Stimulated activated CD4-positive, alpha-beta T cell treated with anti-CD3 and anti-CD28 coated beads, Interleukin-2, amount 100 ng/mL, for 48 hours (primary cell): ENCODE measurements around the gene C16orf95.
"Not testable (repeated sequence)": the region's sequence is repeated elsewhere in the genome, so short reads cannot be mapped to it uniquely, and the experiment has no call there.

Experiments
- DNase-seq, 2 donors: peaks; one replicate each; pipeline ENCODE4 v3.0.0-alpha.2; 2020

C16orf95 gene, protein sequence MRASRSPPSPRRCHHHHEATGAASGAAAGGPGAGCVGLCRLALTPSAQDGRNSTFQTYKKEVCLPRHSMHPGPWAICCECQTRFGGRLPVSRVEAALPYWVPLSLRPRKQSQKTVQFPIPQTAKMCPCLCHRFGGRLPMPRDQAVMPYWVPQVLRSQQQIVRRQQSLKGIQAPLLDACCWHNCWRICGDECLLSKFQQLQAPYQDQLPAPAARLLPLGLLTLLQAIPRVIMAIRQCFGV

DNA sequence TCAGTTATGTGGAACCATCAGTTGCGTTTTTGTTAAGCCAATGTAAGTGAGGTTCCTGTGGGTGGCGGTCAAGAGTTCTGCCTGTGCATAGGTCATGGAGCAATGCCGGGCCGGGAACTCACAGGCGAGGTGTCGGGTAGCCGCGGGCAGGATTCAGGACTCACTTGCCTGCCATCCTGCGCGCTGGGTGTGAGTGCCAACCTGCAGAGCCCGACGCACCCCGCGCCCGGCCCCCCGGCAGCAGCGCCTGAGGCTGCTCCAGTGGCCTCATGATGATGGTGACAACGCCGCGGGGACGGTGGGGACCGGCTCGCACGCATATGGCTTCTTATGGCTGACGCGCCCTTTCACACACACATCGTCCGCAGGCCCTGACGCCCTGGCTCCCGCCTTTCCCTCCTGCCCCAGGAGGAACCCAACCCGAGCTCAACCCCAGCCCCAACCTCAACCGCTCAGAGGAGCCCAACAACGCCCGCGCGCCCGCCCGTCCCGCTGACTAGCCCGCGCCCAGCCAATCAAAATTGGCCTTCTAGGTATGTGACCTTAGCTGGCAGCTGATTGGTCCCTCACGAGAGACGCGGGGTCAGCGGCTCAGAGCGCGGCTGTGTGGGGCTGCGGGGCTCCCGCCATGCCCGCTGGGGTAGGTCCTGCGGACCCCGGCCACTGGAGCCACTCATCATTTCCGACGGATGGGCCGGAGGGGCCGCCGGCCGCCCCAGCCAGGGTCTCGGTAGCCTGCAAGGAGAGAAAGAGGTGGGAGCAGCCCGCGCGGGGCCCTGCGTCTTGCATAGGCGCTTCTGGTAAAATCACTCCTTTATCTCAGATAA, at the start of gene C16orf95:
Gene C16orf95, minus strand, starts transcription at position 470 of the 827 bp plus-strand sequence. Its CDS starts 150 bp downstream, at position 320.
- peak; percentile 97 to 99 for DNase-seq

DNA sequence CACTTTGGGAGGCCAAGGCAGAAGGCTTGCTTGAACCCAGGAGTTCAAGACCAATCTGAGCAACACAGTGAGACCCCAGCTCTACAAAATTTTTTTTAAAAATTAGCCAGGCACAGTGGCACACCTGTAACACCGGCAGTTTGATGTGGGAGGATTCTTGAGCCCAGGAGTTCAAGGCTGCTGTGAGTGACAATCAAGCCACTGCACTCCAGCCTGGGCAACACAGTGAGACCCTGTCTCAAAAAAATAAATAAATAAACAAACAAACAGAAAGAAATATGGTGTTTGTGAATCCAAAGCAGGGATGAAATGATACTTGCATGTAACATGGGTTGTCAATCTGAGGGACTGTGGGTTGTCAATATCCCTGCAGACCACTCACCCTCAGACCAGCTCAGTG, 49.7 kb upstream of the C16orf95 start:
- no peak for DNase-seq

DNA sequence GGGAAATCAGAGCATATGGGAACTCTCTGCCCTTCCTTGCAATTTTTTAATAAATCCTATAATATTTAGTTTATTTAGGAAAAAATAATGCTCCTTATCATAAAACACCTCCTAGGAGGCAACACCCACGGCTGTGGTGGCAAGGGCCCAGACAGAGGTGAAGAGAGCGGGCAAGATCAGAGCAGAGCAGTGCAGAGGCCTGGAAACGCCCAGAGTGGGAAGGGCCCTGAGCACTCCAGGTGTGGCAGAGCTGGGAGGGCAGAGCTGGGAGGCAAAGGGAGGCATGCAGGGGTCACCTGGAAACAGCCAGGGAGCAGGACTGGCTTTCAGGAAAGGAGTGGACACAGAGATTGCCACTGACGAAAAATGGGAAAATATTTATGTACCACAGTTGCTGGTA, 49.1 kb upstream of the C16orf95 start:
- DNase-seq, result no peak

DNA sequence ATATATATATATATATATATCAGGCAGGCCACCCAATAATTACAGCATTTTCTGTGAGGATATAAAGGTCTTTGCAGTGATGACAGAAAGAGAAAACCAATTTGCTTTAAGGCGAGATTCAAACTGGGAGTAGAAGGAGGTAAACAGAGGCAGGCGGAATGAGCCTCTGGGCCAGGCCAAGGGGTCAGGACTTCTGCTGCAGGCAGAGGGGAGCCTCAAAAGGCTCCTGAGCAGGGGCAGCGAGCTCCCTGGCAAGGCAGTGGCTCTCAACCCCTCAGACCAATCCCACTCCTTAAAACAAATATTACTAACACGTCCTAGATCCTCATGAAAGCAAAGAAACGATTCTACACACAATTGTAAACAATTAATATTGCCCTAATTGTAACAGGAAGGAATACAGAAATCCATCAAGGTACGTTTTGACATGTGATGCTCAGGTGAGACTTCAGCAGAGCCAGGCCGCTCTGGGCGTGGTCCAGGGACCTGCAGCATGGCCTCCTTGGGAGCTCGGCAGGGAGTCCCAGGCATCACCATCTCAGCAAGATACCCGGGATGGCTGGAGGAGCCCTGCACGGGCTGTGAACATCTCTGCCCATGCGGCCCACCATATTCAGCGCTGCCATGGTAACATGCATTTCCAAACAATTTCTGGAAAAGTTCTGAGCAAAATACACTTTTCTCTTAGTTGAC, 48.0 kb upstream of the C16orf95 start:
- DNase-seq, result no peak

DNA sequence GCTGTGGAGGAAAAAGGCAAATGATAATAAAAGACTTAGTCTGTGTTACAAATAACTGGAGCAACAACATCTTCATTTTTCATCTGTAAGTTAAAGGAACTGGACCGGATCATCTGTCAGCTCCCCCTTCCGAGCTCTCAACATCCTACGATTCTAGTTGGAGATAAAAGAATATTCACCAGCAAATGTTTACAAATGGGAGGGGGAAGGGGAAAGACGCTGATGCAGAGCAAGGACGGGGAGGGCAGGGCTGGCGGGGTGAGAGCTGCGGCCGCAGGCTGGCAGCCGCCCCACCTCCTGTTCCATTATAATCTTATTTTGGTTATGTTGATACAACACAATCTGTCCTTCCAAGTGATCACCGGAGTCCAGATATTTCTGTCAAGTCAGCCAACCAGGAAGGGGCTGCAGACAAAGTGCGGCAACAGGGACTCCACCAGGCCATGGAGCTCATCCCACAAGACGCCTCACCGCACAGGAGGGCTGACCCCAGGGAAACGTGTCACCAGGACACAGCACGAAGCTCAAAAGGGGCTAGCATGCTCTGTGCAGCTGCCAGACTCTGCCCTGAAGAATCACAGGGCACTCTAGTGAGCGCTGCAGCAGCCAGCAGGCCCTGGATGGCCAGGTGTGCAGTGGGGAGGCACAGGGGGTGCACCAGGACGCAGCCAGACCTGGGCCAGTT, 46.7 kb upstream of the C16orf95 start:
- DNase-seq, result no peak

DNA sequence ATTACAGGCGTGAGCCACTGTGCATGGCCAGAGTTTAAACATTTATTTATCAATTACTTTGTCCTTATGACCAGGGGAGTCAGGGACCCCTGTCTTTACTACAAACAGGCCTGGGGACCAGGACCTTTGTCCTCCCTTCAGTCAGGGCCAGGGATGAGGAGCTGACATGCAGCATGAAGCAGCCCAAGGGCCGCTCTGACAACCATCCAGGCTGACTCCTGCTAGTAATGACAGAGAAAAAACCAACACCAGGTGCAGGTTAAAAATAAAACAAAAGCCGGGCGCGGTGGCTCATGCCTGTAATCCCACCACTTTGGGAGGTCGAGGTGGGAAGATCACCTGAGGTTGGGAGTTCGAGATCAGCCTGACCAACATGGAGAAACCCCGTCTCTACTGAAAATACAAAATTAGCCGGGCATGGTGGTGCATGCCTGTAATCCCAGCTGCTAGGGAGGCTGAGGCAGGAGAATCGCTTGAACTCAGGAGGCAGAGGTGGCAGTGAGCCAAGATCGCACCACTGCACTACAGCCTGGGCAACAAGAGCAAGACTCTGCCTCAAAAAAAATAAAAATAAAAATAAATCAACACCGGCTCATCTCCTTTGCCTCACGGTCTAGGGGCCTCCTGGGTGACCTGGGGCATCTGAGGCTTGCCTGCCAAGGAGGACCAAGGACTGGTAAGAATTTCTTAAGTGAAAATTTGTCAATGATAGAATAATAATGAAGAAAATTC, 45.8 kb upstream of the C16orf95 start:
- DNase-seq, result not testable (repeated sequence)

DNA sequence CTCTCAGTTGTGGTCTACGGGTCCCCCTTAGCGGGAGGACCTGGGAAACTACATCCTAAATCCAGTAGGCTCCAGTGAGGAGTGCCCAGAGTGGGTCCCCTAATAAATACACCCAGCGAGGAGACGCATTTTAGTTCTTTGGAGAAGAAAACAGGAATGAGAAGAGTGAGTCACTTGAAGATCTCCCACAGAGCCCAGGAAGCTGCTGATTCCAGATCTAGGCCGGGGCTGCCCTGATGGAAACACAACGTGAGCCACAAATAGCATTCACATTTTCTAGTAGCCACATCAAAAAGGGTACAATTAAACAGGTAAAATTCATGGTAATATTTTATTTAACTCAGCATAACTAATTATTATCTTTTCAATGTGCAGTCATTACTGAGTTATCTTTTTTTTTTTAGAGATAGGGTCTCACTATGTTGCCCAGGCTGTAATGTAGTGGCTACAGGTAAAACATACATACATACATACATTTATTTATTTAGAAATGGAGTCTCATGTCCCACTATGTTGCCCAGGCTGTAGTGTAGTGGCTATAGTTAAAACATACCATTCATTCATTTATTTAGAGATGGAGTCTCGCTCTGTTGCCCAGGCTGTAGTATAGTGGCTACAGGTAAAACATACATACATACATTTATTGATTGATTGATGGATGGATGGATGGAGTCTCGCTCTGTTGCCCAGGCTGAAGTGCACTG, 44.9 kb upstream of the C16orf95 start:
- no peak for DNase-seq

DNA sequence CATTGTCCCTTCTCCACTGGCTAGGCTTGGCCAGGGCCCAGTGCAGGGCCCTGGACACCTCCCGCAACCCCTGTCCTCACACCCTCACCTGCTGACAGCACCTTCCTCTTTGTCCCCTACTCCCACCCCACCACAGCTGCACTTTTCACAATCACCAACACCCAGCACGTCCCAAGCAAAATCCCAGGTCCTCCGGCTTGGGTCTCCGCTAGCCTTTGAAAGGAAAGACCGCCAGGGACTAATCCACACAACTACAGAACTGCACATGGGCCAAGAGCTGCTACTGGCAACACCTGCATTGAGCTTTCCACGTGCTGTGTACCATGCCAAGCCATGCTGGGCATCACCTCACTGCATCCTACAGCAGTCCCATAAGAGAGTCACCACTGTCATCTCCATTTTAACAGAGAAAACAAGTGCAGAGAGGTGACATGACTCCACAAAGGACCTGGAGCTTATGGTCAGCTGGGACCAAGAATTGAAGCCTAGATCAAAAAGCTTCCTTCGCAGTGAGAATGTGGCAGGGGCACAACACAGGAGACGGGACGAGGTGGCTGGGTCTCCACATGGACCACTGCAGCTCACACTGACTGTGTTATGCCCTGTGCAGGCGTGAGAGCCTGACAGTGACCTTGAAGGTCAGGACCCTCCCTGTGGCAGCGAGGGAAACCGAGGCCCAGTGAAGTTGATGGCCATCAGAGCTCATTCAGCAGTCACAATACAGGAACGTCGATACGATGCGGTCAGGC, 43.8 kb upstream of the C16orf95 start:
- no peak for DNase-seq

DNA sequence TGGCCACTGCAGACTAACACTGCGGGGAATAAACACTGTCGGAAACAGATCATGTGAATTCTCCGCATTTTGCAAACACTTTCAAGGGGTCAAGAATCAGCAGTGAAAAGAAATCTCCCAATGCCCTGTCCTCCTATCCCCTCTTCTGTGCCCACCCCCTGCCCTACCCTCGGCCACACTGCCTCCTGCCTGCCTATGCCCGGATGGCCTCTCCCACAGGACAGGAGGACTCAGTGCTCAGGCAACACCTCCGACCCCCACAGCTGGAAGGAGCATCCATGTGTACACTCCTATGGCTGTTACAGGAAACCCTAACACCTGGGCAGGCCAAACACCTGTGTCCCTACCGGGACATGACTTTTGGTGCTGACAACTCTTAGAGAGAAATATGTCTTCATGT, 41.9 kb upstream of the C16orf95 start:
- DNase-seq, result no peak

DNA sequence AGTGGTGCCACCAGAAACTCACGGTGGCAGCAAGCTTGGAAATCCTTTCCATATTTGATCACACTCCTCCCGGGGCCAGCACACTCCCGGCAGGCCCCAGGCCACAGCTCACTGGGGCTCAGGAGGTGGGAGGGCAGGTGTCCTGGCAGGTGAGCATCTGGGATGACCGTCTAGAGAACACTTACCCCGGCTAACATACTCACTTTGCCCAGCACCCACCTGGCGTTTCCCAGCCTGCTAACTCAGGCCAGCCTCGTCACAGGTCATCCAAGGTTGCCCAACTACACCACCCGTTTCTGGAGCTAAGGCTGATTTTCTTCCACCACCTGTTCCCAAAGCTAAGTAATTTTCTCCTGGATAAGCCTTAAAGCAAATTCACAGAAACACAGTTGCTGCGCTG, 41.5 kb upstream of the C16orf95 start:
- DNase-seq, result no peak

DNA sequence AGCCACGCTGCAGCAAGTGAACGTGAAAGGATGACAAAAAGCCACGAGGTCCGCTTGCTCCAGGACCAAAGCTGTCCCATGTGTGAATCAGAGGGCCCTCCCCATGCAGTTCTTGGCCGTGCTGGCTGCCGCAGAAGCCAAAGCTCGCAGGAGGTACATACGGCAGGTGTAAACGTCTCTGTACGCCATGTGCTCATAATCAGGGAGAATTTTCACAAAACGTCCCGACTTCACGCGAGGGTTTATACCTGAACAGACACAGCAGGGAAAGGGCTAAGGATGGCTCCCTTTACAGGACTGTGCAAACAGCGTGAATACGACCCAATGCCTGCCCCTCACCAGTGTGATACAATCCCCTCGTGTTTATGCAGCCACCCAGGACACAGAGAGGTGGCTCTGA, 41.1 kb upstream of the C16orf95 start:
- DNase-seq, result no peak

DNA sequence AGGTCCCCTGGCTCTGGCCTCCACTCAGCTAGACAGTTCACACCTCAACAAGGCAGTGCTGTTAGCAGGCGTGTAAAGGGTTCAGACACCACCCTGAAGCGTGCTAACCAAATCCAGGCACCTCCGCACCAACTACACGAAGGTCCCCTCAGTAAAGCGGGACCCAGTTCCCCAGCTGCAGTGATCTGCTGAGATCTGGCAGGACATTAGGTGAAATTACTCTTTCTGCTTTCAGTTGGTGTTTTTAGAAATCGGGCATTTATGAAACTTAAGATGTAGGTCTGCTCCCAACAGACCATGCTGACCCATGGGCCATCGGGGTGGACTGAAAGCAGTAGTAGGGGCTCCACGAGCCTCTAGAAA, 39.3 kb upstream of the C16orf95 start:
- no peak for DNase-seq

DNA sequence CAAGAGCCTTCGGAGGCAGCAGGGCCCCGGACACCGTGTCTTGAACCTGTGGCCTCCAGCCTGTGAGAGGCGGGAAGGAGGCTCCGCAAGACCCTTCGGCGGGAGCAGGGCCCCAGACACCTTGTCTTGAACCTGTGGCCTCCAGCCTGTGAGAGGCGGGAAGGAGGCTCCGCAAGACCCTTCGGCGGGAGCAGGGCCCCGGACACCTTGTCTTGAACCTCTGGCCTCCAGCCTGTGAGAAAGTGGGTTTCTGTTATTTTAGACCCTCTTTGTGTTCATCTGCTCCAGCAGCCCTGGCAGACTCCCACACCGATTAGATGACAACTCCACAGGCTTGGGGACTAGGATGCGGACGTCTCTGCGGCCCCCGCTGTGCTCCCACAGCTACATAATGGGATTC, 36.4 kb upstream of the C16orf95 start:
- no peak for DNase-seq

DNA sequence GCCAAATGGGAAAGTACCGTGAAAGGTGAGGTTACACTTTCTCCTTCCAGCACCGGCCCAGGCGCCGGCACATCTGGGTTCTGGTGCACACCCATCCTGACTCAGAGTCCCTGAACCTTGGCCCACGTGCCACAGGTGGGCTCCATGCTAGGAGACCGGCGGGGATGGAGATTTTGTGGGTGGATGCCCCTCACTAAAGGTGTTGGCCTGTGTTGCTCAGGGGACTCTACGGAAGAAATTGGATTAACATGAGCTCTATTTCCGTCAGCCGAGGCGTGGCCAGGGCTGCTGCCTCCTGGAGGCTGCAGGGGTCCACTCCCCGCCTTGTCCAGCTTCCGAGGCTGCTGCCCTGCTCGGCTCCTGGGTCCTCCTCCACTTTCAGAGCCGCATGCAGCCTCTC, 35.6 kb upstream of the C16orf95 start:
- no peak for DNase-seq

DNA sequence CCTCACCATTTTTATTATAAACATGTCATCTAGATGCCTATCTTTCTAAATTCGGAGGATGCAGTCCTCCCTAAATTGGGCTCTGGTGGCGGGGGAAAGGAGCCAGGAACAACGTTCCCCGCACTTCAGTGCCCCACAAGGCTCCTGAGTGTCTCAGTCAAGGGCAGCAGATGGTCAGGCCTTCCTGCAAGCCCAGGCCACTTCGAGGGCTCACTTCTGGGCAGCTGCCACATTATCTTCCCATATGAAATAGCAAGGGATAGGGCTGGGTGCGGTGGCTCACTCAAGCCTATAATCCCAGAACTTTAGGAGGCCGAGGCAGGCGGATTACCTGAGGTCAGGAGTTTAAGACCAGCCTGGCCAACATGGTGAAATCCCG, 34.1 kb upstream of the C16orf95 start:
- no peak for DNase-seq

DNA sequence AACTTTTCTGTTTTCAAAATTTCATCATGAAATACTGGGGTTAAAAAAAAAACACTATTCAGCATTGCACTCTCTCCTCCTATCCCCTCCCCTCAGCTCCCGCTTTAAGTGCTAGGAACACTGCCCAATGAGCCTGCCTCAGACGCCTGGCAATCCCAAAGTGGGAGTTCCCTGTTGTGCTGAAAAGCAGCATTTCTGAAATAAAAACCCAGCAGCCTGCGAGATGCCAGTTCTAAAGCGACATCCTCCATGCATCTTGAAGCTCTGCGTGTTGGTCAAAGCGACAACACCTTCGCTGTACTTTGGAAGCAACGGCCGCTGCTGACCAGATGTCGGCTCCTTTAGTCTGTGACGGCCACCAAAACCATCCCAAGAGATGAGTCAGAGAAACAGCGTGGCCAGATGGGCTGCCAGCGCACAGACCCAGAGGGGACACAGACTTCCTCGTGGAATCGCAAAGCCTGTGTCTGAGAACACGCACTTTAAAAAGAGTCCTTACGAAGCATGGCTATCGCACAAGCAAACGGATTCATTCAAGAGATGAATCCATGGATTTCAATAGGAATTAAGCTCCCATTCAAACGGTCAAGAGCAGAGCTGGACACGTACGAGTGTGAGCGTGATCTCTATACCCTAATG, 33.6 kb upstream of the C16orf95 start:
- DNase-seq, result no peak

DNA sequence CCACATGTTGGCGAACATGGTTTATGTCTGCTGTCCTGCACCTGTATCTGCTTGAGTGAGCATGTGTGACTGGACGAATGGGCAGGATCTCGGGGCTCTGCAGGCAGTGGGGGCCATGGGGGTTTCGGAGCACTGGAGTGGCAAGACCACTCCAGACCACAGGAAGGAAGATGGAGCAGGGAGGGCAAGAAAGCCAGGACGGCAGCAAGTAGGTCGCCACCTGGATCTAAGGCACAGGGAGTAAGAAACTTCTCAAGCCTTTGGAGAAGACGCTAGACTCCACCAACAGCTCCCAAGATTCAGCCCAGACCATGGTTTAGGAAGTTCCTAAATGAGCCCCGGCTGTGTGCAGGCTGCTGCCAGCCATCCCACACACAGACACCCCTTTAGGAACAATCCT, 32.8 kb upstream of the C16orf95 start:
- DNase-seq, result no peak

DNA sequence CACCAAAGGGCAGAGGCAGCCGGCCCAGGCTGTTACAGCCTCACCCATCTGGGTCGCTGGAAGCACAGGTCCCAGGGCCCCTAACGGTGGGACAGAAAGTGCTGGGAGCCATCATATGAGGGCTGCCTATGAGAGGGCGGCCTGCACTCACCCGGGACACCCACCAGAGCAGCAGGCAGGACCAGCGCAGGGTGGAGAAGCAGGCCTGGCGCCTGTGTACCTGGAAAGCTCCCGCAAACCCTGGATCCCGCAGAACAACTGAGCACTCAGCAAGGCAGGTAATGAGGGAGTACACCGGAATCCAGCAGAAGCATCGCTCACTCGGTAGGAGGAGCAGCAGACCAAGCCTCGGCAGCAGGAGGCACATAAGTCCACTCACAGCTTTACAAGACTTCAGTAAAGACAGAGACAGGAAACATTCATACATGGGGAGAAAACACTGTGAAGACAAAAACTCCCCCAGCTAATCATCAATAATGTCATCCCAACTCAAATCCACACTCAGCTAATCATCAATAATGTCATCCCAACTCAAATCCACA, 31.5 kb upstream of the C16orf95 start:
- no peak for DNase-seq

DNA sequence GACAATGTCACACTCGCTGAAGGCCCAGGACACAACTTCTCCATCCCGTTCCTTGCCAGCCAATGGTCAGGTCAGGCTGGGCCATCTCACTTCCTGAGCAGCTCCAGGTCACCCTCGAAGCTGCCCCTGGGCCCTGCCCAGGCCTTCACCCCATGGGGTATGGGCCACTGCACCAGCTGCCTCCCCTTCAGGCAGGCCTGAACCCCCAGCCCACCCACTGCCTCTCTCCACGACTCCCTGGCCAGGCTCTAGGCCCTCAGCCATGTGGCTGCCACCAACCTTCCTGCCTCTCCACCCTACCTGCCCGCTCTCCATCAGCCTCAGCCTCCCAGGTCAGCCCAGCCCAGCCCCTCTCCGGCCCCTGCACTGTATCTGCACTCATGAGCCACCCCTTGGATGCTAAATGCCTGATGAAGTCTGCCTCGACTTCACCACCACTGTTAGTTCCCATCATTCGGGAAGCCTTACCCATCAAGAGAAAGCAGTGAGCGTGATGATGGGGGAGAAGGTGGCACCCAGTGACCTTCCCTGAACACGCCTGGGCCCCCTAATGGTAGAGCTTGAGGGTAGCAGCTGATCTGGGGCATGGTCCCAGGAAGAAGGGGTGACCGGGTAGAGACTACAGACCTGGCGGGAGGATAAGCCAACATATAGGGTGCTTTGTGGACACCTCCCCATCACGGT, 30.9 kb upstream of the C16orf95 start:
- no peak for DNase-seq

DNA sequence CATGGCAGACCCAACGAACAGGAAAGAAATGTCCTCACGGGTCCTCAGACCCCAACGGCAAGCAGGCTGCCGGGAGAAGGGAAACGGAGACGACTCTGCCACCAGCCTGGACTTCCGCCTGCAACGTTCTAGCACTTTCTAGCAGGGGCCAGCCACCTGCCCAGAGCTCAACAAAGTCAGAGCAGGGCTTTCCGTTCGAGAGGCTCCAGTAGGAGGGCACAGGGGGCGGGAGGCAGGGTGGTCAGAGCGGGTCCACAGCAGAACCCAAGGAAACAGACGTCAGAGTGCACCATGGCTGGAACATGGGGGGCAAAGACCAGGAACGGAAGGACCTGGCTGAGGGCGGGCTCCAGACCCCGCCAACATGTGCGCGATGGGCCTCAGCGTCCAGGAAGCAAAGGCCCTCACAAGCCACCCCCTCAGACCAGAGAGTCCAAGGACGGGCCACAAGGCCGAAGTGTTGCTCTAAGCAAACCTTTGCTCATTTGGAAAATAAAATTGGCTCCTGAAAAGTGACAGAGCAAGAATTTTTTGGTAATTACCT, 29.4 kb upstream of the C16orf95 start:
- no peak for DNase-seq
